ENCODE data around the gene SLC25A53.
"Not testable (repeated sequence)": the region's sequence is repeated elsewhere in the genome, so short reads cannot be mapped to it uniquely, and the experiment has no call there.

SLC25A53 gene

DNA sequence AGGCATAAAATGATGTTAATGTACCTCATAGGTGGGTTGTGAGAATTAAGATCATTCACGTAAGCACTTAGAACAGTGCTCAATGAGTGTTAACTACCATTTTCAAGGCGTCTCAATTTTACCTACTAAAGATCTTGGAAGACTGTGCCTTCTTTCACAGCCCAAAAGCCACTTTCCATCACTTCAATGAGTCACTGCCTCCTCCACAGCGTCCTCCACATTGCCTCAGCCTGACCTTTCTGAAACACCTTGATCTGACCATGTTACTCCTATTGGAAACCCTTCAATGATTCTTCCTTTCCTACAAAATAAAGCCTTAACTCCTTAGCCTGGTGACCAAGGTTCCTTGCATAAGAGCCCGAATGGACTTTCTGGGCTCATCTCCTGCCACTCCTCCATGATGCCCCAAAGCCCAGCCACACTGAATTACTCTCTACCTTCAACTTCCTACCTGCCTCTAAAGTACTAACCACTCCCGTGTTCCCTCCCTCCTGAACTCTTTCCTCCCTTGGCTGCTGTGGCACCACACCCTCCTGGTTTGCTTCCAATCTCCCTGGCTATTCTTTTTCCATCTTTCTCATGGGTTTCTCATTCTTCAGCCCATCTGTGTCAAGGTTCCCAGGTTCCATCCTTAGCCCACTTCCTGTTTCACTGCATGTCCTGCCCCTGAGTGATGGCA is 22.1 kb downstream of the SLC25A53 start:
- DNase-seq (ENCODE audit: low read depth): no peak

DNA sequence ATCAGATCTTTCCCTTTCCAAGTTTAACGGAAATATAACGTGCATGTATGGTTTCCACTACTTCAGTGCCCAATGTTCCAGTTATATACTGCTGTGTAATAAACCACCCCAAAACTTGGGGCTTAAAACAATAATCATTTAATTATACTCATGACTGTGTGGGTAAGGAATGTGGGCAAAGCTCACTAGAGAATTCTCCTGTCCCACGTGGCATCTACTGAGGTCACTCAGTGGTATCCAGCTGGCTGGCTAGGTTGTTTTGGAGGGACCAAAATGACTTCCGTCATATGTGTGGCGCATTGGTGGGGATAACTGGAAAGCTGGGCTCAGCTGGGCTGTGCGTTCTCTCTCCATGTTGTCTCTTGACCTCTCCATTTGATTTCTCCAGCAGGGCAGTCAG is 26.0 kb downstream of the SLC25A53 start:
- DNase-seq (ENCODE audit: low read depth): no peak

DNA sequence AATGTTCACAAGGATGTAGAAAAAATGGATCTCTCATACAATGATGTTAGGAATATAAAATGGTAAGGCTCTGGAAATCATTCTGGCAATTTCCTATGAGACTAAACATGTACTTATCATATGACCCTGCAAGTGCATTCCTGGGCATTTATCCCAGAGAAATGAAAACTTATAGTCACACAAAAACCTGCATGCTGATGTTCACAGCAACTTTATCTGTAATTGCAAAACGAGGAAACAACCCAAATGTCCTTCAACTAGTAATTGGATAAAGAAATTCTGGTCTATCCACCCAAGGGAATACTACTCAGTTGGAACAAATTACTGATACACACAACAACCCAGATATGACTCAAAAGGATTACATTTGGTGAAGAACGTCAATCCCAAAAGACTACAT is 30.0 kb downstream of the SLC25A53 start:
- DNase-seq (ENCODE audit: low read depth): peak; percentile 6

- no peak for DNase-seq (ENCODE audit: low read depth)
Observed at GRCh38 chrX:104122829-104123228, 34.0 kb downstream of the SLC25A53 start.

GRCh38 chrX:104118765-104119164 is 38.0 kb downstream of the SLC25A53 start:
- no peak for DNase-seq (ENCODE audit: low read depth)

DNA sequence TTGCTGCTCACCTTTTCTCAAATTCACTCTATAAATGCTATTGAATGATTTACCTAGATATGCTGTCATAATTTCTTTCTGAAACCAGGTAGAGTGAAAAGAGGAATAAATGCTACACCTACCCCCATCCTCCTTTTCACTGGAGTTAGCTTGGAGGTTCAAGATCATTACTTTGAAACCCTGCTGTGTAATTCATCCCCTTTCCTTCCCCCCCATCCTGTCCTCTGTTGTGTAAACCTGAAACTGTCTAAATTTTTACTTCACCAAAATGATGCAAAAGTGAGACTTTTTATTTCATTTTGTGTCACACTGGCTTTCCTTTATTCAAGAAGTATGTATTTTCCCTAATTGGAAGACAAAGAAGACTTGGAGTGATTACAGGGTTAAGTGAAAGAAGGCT is 39.0 kb downstream of the SLC25A53 start:
- no peak for DNase-seq (ENCODE audit: low read depth)

DNA sequence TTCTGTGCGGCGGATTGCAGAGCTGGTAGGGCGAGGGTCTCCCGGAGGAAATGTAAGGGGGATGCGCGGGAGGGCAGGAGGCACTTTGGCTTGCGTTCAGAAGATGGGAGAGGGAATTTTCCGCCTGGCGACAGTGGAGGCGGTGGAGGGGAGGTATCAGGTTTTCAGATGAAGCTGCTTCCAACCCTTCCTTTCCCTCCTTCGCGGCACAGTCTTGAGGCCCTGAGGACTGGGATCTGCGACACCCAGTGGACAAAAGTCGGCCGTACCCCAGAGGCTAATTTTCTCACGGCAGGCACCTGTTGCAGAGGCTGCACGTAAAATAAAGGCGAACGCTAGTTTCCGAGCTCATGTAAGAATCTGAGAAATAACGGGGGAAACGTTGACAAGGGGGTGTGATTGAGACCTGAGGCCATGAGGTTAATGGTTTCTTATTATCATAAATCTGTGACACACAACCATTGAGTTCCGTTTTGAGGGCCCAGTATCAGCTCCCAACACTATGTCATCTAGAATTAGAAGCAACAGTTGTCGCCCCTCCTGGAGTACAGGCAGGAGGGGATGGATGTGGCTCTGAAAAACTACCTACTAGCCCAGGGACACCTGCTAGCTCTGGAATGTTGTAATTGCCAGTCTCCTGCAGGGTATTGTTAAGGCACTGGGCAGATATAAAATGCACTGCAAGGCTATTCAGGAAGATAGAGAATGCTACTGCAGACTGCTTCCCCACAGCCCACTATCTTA is 43.4 kb downstream of the SLC25A53 start:
- DNase-seq (ENCODE audit: low read depth): peak; percentile 28

DNA sequence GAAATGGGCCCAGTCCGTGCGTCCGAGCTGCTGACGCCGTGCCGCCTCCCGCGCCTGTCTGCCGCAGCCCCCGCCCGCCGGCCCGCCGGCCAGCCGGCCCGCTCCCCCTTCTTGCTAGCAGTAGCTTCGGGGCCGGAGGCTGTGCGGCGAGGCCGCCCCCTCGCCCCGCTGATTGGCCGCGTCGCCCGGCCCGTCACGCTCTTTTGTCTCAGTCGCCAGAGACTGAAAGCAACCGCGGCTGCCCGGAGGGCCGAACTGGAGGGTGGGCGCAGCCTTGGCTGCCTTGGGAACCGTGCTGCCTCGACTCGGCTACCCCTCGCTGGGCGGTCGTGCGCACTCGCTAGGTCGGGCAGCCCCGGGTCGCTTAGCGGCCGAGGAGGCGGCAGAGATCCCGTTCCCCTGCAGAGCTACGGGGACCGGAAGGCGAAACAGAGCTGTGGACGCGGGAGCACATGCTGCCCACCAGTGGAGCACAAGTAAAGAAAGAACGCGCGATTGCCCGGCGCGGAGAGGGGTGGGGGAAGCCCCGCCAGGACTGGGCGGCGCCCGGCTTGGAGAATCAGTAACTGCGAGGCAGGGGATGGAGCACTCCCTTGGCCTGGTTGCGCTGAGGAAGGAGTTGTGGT is 44.4 kb downstream of the SLC25A53 start, which contains the start of gene ZCCHC18:
Gene ZCCHC18 (plus strand): TSS at position 198 of the 626 bp plus-strand sequence. CDS start 1,589 bp downstream, outside the sequence.
- DNase-seq (ENCODE audit: low read depth): peak; percentile 14

- DNase-seq (ENCODE audit: low read depth): not testable (repeated sequence)
Observed at GRCh38 chrX:104110491-104111240, 46.1 kb downstream of the SLC25A53 start.

DNA sequence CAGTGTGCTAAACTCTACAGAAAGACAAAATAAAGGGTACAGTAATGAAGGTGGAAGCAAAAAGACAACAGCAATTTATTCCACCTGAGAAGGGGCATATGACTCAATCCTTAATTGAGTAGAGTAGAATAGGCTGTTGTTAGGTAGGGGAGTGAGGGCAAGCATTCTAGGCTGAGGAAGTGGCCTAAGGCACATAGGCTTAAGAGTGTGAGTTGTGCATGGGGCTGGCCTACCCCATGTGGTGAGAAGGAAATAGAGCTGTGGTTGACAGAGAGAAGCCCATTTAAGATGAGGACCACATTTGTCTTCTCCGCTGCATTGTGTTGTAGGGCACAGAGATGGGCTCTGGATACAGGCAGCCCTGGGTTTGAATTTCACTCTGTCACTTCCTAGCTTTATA is 47.9 kb downstream of the SLC25A53 start:
- no peak for DNase-seq (ENCODE audit: low read depth)

DNA sequence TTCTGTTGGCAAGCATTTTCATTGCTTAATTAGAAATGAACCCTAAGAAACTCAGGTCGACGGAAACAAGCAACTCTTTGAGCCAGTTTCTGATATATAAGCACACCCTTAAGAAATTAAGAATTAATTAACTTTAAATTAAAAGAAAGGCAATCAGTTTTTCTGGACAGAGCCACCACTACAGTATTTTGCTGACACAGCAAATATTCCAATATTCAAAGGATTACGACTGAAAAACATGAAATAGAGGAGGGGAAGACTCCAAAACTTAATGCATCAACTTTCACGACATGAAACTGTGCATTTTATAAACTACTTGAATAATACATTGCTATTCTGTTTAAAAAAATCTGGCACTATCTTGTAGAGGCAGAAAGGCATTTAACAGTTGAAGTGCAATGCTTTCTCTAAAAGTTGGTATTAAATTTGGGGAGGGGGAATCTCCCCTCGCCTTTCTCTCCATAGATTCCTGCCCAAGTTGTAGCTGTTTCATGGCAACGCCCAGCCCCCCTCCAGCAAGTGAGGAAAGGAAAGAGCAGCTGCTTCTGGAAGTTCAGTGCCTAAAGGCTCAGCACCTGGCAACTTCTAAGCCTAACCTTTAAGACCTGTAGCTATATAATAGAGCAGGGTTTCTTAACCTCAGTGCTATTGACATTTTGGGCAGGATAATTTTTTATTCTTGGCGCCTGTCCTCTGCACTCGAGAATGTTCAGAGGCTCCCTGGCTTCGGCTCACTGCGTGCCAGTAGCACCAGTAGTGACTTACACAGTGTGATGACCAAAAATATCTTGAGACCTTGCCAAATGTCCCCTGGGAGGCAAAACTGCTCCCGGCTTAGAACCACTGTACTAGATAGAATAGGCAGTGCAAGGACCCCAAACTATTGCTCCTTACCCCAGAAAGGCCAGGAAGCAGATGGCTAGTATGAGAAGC is 51.2 kb downstream of the SLC25A53 start:
- no peak for DNase-seq (ENCODE audit: low read depth)

DNA sequence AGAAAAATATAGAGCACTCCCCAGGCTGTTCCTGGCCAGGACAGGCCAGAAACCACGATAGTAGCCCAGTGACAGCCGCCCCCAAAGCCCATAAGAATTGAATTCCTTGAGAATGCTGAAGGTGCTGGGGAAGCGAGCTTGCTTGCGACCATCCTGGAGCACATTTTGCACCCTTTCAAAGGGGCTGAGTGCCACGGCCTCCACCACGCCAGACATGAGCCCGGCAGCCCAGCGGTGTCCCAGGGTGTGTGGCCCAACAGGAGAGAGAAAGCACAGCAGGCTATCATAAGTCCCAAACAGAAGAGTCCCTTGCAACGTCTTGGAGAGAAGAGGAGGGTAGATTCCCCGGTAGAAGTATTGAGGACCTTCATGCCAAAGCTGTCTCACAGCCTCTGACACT is 52.1 kb downstream of the SLC25A53 start:
- no peak for DNase-seq (ENCODE audit: low read depth)

DNA sequence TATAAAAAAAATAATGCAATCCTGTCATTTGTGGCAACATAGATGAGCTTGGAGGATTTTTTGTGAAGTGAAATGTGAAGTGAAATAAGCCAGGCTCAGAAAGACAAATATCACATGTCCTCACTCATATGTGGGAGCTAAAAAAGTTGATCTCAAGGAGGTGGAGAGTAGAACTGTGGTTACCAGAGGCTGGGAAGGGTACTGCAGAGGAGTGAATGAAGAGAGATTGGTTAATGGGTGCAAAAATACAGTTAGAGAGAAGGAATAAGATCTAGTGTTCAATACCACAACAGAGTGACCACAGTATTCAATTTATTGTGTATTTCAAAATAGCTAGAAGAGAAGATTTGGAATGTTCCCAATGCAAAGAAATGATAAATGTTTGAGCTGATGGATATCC is 57.9 kb downstream of the SLC25A53 start:
- DNase-seq (ENCODE audit: low read depth): no peak

DNA sequence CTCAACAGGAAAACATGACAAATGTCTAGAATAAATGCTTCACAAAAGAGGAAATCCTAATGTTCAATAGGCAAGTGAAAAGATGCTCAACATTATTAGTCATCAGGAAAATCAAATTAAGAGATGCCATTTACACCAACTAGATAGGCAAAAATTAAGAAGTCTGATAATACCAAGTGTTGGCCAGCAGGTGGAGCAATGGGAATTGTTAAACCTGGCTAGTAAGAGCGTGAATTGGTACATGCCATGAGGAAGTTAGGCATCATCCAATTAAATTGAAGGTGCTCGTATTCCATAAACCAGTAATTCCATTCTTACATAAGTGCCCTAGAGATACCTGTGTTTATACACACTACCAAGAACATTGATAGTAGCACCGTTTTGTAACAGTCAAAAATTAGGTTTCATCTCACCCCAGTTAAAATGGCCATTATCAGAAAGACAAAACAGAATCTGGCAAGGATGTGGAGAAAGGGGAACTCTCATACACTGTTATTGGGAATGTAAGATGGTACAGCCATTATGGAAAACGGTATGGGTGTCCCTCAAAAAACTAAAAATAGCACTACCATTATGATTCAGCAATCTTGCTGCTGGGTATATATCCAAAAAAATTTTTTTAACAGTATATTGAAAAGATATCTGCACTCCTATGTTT is 58.5 kb downstream of the SLC25A53 start:
- DNase-seq (ENCODE audit: low read depth): peak; percentile 55

GRCh38 chrX:104085919-104086318 is 70.9 kb downstream of the SLC25A53 start:
- no peak for DNase-seq (ENCODE audit: low read depth)

DNA sequence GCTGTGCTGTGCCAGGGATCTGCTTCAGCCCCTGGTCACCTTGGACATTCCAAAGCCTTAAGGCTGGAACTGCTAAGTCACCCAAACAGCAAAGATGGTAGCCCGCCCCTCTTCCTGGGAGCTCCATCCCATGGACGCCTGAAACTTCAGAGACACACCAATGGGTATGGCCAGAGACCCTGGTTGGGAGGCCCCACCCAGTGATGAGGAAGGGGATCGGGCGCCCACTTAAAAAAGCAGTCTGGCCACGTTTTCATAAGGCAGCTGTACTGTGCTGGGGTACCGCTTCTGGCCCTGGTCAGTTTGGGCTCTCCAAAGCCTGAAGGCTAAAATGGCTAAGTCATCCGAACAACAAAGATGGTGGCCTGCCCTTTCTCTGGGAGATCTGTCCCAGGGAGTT is 71.3 kb downstream of the SLC25A53 start:
- DNase-seq (ENCODE audit: low read depth): no peak

GRCh38 chrX:104084534-104085277 is 72.1 kb downstream of the SLC25A53 start:
- DNase-seq (ENCODE audit: low read depth): peak; percentile 12

- no peak for DNase-seq (ENCODE audit: low read depth)
Observed at GRCh38 chrX:104084063-104084462, 72.7 kb downstream of the SLC25A53 start.

- DNase-seq (ENCODE audit: low read depth): not testable (repeated sequence)
Observed at GRCh38 chrX:104077854-104078253, 79.0 kb downstream of the SLC25A53 start.
